ENCODE data around the gene TGFBR1. TPM values are rescaled to one million over a fixed set of nuclear protein-coding genes. Genes with fewer than 3 reads are reported as not detected.

The TGFBR1 gene
- 10 to 100 TPM; 17.6 to 24.1 (median 22.8) TPM for total RNA-seq

DNA sequence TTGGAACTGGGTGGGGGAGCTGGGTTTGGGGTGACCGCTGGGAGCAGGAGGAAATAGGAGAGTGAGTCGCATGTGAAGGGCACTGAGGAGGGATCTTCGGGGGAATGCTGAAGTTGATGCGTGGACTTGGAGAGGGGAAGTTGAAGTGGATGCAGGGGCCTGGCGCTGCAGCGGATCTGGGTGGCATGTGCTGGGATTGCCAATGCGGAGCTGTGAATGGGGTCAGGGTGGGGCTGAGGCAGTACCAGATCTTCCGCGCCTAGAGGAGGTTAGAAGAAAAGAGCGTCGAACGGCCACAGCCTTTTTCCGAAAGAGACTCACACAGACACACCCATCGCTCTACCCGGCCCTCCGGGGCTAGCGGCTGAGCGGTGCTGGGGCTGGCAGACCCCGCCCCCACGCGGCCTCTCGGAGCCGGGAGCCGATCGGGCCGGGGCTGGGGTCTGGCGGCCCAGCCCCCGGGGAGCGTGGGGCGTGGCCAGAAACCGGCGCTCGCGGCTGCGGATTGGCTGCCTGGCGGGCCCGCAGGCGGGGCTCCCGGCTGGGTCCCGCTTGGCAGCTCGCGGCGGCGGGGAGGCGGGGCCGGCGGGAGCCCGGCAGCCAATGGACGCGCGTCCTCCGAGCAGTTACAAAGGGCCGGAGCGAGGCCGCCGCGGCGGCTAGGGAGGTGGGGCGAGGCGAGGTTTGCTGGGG, at the start of gene TGFBR1:
Gene TGFBR1 (plus strand): TSS at position 655 of the 693 bp plus-strand sequence. CDS start 93 bp downstream, outside the sequence.
- in situ Hi-C loops (cut with MboI; ENCODE audit: low pct_ligation_motif_present in 1 of 4, low pct_unique_long_range_greater_than_20kb in 1 of 4, low sequenced_read_pairs in 3 of 4), result no loop called here
- 0% methylated on average over 4 to 36 of the region's 60 CpGs for WGBS, 2 donors (ENCODE audit: low coverage in 1 of 2)
- H3K4me1 ChIP-seq, result peaks cover 15 to 60% (median 32%) of the 10 kb centered on the region in 4 donors
- peak; percentile 94 for DNase-seq
- no peaks in the 10 kb centered on the region for H3K9me3 ChIP-seq
- no peak for TF ChIP-seq EP300 (IDR thresholded peaks at IDR 0.05; ENCODE audit: low read depth)
- TF ChIP-seq, protein P1, sequence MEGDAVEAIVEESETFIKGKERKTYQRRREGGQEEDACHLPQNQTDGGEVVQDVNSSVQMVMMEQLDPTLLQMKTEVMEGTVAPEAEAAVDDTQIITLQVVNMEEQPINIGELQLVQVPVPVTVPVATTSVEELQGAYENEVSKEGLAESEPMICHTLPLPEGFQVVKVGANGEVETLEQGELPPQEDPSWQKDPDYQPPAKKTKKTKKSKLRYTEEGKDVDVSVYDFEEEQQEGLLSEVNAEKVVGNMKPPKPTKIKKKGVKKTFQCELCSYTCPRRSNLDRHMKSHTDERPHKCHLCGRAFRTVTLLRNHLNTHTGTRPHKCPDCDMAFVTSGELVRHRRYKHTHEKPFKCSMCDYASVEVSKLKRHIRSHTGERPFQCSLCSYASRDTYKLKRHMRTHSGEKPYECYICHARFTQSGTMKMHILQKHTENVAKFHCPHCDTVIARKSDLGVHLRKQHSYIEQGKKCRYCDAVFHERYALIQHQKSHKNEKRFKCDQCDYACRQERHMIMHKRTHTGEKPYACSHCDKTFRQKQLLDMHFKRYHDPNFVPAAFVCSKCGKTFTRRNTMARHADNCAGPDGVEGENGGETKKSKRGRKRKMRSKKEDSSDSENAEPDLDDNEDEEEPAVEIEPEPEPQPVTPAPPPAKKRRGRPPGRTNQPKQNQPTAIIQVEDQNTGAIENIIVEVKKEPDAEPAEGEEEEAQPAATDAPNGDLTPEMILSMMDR (IDR thresholded peaks at IDR 0.05), result peak in 3 of 5 experiments; percentile 5 to 17 (median 17)
- peak; percentile 87 to 92 (median 87) for TF ChIP-seq POLR2AphosphoS5 (IDR thresholded peaks at IDR 0.05)
- TF ChIP-seq POLR2A (IDR thresholded peaks at IDR 0.05), result peak; percentile 42
- intact Hi-C loops (cut with DNase I; ENCODE audit: low total_unique reads), result no loop called here
- H3K27ac ChIP-seq, result peak within 1 kb of the TSS; percentile 88 to 95 (median 93)
- H3K27me3 ChIP-seq, result no peaks in the 10 kb centered on the region
- peak within 1 kb of the TSS; percentile 57 to 96 (median 78) for H3K4me3 ChIP-seq
- no peaks in the 10 kb centered on the region for H3K36me3 ChIP-seq

DNA sequence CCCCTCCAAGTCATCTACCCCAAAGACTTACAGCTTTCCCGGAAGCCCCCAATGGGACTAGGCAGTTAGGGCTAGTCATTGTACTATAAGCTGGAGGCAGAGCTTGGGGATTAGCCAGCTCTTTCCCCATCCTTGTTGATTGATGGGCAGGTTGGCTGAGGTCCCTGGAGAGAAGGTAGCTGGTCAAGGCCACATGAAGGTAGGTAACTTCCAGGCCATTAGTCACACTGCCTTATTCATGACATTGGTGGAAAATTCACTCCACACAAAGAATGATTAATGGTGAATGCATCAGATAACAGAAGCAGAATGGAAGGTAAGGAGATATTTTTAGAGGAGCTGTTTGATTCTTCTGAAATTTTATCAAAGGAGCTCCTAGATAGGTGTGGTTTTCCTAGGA, 49.5 kb upstream of the TGFBR1 start:
- intact Hi-C loops (cut with DNase I; ENCODE audit: low total_unique reads) (no loop called here), in situ Hi-C loops (cut with MboI; ENCODE audit: low pct_ligation_motif_present in 1 of 4, low pct_unique_long_range_greater_than_20kb in 1 of 4, low sequenced_read_pairs in 3 of 4) (no loop called here)
- Histone ChIP-seq H3K36me3 (no peaks in the 10 kb centered on the region), H3K4me1 (peaks cover 0 to 44% (median 4%) of the 10 kb centered on the region in 4 donors), H3K9me3 (no peaks in the 10 kb centered on the region), H3K27ac (no peak overlapping the region), H3K27me3 (no peaks in the 10 kb centered on the region), H3K4me3 (no peak overlapping the region)
- TF ChIP-seq, protein P1 (IDR thresholded peaks at IDR 0.05), result no peak
- TF ChIP-seq EP300 (IDR thresholded peaks at IDR 0.05; ENCODE audit: low read depth), result no peak
- TF ChIP-seq POLR2A (IDR thresholded peaks at IDR 0.05), result no peak
- no peak for TF ChIP-seq POLR2AphosphoS5 (IDR thresholded peaks at IDR 0.05)
- 85% methylated on average over 1 of the region's 1 CpG; no CpG with 5 or more reads in 1 of the 2 donors for WGBS, 2 donors (ENCODE audit: low coverage in 1 of 2)
- DNase-seq, result no peak

DNA sequence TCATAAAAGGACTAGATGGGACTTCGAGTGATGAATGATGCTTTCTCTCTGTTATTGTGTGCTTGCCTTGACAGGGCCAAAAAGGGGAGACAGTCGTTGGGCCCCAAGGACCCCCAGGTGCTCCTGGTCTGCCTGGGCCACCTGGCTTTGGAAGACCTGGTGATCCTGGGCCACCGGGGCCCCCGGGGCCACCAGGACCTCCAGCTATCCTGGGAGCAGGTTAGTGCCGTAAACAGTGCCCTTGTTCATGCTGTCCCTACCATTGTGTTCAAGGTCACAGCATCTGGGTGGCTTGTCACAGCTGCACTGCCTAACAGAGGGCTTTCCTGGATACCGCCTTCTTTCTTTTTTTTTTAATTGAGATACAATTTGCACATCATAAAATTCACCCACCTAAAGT, 48.7 kb upstream of the TGFBR1 start:
- H3K4me1 ChIP-seq, result peaks cover 0 to 44% (median 4%) of the 10 kb centered on the region in 4 donors
- intact Hi-C loops (cut with DNase I; ENCODE audit: low total_unique reads), result no loop called here
- H3K27ac ChIP-seq, result peak overlapping the region in 1 of 4 donors; percentile 21

More for the DNA sequence above, 48.7 kb upstream of the TGFBR1 start:
- H3K36me3 ChIP-seq, result no peaks in the 10 kb centered on the region
- DNase-seq, result no peak
- in situ Hi-C loops (cut with MboI; ENCODE audit: low pct_ligation_motif_present in 1 of 4, low pct_unique_long_range_greater_than_20kb in 1 of 4, low sequenced_read_pairs in 3 of 4), result no loop called here
- H3K9me3 ChIP-seq, result no peaks in the 10 kb centered on the region
- H3K27me3 ChIP-seq, result no peaks in the 10 kb centered on the region
- 85 to 100% methylated on average over 1 to 6 of the region's 6 CpGs for WGBS, 2 donors (ENCODE audit: low coverage in 1 of 2)
- H3K4me3 ChIP-seq, result no peak overlapping the region
- no peak for TF ChIP-seq EP300 (IDR thresholded peaks at IDR 0.05; ENCODE audit: low read depth)
- TF ChIP-seq, protein P1 (IDR thresholded peaks at IDR 0.05), result no peak
- no peak for TF ChIP-seq POLR2A (IDR thresholded peaks at IDR 0.05)
- no peak for TF ChIP-seq POLR2AphosphoS5 (IDR thresholded peaks at IDR 0.05)
